NCI-H1105 (cell line): ENCODE measurements around the gene PTH2.
"Not testable (repeated sequence)": the region's sequence is repeated elsewhere in the genome, so short reads cannot be mapped to it uniquely, and the experiment has no call there.

Experiments
- DNase-seq: peaks from one replicate; lab custom pipeline; 2025; lab: John Stamatoyannopoulos, UW

Gene PTH2

GRCh38 chr19:49378512-49378911 lies 44.7 kb downstream of the PTH2 start:
- DNase-seq = no peak

DNA sequence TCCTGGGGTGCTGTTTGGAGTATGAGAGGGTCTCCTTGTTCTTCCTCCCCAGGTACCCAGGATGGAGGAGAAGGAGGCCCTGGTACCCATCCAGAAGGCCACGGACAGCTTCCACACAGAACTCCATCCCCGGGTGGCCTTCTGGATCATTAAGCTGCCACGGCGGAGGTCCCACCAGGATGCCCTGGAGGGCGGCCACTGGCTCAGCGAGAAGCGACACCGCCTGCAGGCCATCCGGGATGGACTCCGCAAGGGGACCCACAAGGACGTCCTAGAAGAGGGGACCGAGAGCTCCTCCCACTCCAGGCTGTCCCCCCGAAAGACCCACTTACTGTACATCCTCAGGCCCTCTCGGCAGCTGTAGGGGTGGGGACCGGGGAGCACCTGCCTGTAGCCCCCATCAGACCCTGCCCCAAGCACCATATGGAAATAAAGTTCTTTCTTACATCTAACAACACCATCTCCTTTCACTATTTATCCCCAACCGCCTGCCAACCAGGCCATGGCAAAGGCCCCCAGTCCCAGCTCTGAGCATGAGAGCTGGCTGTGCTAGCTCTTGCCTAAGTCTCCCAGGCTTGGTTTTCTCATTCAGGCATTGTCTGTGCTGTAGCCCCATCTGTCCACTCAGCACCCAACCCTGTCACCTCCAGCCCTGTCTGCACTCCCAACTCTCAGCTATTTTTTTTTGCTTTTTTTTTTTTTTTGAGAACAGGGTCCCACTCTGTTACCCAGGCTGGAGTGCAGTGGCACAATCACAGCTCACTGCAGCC lies 48.4 kb downstream of the PTH2 start:
- no peak for DNase-seq

DNA sequence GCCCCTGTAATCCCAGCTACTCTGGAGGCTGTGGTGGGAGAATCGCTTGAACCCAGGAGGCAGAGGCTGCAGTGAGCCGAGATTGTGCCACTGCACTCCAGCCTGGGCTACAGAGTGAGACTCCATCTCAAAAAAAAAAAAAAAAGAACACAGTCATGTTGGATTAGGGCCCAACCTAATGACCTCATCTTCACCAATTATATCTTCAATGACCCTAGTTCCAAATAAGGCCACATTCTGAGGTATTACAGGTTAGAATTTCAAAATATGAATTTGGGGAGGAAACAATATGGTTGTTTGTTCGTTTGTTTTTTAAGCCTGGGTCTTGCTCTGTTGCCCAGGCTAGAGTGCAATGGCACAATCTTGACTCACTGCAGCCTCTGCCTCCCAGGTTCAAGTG lies 50.1 kb downstream of the PTH2 start:
- not testable (repeated sequence) for DNase-seq
